Stimulated activated CD4-positive, alpha-beta T cell treated with anti-CD3 and anti-CD28 coated beads, Interleukin-2, amount 100 ng/mL, for 48 hours (primary cell): Measurements from ENCODE around the gene HMCN1.

Experiments used
- DNase-seq, 2 donors: peaks; one replicate each; pipeline ENCODE4 v3.0.0-alpha.2; 2020

HMCN1 gene

DNA sequence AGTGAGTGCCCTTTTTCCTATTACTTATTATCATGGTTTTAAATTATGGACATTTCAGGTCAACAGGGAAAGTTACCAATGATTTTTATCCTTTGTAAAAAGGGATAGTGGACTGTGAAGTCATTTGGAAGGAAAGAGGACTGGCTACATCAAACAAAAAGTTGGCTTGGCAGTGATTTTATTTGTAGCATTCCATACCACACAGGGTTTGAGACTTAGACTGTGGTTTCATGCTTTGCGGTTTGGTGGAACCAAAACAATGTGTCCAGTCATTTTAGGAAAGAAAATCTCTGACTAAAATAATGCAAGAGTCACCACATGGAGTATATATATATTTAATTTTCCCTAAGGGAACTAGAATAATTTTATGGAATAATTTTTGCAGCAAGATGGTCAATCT lies 239.5 kb downstream of the HMCN1 start:
- no peak for DNase-seq

GRCh38 chr1:185974367-185975170 lies 240.4 kb downstream of the HMCN1 start:
- no peak for DNase-seq

DNA sequence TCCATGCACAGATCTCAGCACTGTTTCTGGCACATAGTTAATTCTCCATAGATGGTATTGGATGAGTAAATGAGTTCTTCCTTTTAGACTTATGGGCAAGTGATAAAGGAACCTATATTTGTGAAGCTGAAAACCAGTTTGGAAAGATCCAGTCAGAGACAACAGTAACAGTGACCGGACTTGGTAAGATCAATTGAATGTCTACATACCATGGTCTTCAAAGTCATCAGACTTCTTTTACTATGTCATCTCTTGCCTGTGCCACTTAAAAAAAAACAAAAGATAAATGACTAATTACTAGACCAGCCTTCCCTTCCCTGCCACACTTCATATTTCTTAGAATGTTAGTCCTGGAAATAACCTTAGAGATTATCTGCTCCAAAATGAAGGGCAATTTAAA lies 246.7 kb downstream of the HMCN1 start:
- no peak for DNase-seq

- no peak for DNase-seq
These were observed 250.1 kb downstream of the HMCN1 start for GRCh38 chr1:185984113-185984836.

GRCh38 chr1:185987611-185988321 lies 253.6 kb downstream of the HMCN1 start:
- no peak for DNase-seq

DNA sequence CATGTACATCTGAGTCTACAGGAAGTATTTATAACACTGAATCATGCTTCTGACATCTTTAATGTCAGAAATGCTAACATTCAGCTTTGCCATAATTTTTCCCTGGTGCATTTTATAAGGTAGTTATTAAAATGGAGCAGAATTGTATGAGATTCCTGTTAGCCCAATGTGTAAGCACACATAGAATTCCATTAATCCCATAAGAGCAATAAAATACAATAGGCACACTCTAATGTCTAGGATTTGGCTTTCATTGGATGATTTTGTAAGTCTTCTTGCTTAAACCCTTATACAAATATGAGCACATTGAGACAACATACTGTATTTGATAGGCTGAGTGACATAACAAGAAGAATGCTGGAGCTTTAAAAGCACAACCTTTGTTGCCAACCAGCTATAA lies 256.4 kb downstream of the HMCN1 start:
- DNase-seq = no peak

DNA sequence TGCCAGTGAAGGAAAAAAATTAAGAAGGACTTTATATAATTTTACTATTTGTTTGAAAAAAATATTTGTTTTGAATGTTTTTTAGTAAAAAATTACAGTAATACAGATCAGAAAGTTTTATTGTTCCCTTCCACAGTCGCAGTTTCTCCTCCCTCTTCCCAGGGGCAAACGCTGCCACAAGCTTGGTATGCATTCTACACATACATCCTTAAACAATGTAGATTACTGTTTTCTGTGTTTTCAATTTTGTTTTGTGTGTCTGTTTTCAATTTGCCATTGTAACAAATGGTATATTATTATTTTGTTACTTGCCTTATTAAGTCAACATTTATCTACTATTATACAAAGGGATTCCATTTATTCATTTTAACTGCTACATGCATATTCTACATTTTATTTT lies 257.1 kb downstream of the HMCN1 start:
- DNase-seq = no peak

- no peak for DNase-seq
These were observed 262.0 kb downstream of the HMCN1 start for GRCh38 chr1:185996211-185996610.

DNA sequence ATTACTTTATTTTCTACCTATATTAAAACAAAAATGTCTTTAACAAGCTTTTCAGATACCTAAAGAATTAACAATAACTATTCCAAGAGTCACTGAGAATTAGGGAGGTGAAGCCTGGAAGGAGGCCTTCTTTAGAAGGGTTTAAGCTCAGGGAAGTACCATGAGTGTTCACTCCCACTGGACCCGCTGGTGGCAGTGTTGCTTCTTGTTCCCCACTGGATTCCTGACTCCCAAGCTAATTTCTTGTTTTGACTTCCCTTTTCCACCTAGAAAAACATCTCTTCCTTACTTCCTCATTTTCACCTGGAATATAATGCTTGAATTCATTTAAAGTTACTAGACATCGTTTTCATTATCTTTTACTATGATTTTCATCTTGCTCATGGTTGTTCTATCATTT lies 264.2 kb downstream of the HMCN1 start:
- no peak for DNase-seq

DNA sequence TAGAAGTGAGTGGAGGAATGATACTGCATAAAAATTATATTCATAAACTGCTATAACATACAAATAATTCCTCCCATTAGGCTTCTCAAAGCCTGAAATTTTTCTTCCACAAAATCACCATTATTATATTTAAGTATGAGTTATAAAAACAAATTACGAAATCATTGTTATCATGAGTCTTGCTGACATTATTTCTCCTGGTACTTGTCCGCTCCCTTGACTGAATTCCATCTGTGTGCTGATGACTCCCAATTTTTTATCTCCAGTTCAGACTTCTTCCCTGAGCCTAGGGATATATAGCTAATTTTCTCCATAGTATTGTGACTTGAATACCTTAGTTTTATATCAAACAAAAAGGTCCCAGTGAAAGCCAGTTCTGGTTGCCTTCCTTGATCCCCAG lies 268.2 kb downstream of the HMCN1 start:
- DNase-seq = no peak

GRCh38 chr1:186009039-186009737 lies 275.0 kb downstream of the HMCN1 start:
- no peak for DNase-seq

GRCh38 chr1:186014370-186015037 lies 280.3 kb downstream of the HMCN1 start:
- DNase-seq = no peak

DNA sequence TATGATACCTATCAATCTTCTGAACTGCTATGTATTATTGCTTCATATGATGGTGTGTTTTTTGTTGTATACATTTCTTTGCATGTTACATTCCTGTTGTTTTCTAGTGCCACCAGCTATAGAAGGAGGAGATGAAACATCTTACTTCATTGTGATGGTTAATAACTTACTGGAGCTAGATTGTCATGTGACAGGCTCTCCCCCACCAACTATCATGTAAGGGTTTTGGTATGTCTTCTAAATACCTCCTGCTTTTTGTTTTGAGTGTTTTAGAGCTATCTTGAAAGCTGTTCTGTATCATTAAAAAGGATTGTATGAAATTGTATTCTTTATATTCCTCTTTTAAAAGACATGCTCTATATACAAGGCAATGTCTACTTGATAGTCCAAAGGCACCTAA lies 282.7 kb downstream of the HMCN1 start:
- DNase-seq = no peak

- DNase-seq = no peak
These were observed 288.0 kb downstream of the HMCN1 start for GRCh38 chr1:186022184-186022583.

DNA sequence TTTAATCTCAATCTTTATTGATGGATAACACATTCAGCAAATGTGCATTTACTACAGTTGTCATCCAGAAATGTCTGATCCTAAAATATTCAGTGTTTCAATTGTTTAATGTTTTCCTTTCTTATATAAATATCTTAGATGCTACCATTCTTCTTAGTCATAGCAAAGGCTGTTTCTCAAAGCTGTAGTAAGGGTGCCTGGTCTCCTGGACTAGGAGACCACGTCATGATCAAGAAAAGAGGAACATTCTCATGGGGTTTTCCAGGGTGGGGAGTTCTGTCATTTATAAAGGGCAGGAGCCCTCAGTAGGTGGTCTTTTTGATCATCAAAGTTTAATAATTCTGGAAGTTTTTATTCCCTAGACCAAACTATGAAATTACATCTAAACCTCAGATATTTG lies 292.8 kb downstream of the HMCN1 start:
- no peak for DNase-seq

DNA sequence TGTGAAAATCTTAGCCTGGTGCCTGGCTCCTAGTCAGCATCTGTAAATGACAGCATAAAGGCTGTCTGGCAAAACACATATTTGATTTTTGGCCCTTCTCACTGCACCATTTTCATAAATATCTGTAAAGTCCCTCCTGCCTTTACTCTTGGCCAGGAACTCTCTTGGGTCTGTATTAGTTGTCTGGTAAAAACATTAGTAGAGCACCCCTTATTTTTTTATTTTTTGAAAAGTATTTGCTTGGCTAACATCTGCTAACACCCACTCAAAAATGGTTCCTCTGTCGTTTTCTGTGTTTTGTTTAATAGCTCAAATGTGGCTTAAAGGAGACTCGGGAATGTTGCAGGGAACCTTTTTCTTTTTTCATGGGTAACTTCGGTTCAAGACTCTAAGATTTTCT lies 293.4 kb downstream of the HMCN1 start:
- no peak for DNase-seq

- no peak for DNase-seq
These were observed 296.3 kb downstream of the HMCN1 start for GRCh38 chr1:186030453-186030852.

DNA sequence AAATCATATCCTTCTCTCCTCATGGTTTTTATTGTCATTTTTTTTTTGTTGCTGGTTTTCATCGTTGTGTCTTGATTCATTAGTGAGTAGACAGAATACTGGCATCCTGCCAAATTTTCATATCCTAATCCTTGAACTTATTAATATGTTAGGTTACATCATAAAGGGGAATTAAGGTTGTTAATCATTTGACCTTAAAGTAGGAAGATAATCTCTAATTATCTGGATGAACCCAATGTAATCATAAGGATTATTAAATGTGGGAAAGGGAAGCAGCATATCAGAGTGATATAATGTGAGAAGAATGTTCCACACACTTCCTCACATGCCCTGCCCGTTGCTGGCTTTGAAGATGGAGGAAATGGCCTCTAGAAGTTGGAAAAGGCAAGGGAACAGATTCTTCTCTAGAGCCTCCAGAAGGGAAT lies 299.7 kb downstream of the HMCN1 start:
- DNase-seq = no peak

- DNase-seq = no peak
These were observed 308.0 kb downstream of the HMCN1 start for GRCh38 chr1:186042230-186042629.

DNA sequence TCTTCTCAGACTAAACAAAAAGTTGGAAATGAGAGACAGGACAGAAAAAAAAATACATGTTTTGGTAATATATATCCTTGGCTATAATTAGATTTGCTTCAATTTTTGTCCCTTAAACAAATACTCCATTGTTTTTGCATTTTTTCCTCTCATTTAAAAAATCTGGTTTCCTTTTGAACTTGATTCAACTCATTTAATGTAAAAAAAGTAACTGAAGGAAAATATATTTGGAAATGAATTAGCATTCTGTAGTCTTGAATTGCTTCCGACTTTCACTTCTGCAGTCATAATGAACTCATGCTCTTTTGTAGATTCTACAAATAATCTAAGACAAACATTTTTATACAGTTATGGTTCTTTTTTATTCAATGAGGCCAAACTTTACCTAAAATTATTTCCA lies 309.1 kb downstream of the HMCN1 start:
- no peak for DNase-seq

- no peak for DNase-seq
These were observed 310.0 kb downstream of the HMCN1 start for GRCh38 chr1:186044079-186044685.
